ENCODE measurements around the gene PLCD1.
A peak's percentile ranks its signal among the peaks of the same experiment; 100 is the strongest.
"Not testable (repeated sequence)": the region's sequence is repeated elsewhere in the genome, so short reads cannot be mapped to it uniquely, and the experiment has no call there.

PLCD1 gene

DNA sequence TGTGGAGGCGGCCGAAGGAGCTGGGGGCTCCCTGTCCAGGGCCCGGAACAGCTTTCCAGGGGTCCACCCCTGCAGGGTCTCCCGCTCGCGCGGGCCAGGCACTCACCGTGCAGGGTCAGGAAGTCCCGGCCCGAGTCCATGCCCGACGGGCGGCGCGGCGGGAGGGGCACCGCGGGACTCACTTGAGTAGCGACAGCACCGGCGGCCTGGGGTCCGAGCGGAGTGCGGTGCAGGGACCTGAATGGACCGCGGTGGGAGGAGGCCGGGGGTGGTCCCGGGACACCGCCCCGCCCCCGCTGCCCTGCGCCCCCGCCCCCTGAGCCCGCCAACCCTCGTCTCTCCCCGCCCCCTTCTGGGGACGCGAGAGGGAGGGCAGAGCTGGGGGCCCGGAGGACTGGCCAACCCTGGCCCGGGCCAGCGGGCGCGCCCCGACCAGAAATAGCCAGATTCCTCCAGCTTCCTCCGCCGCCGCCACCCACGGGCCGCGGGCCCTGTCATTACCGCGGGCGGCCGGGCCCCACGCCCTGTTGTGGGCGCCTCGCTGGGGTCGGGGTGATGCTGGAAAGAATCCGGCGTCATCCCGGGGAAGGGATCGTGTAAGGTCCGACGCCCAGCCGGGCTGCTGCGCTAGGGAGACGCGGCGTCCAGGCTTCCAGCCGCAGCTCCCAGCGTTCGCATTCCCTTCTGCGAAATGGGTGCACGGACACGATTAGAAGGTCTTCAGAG lies at the start of gene PLCD1:
TSS of gene PLCD1 (minus strand) at position 243 of the 726 bp plus-strand sequence. CDS start at position 140, 103 bp downstream.
- no peak for DNase-seq

- not testable (repeated sequence) for DNase-seq
These were observed 47.6 kb upstream of the PLCD1 start for GRCh38 chr3:38077073-38077472.

DNA sequence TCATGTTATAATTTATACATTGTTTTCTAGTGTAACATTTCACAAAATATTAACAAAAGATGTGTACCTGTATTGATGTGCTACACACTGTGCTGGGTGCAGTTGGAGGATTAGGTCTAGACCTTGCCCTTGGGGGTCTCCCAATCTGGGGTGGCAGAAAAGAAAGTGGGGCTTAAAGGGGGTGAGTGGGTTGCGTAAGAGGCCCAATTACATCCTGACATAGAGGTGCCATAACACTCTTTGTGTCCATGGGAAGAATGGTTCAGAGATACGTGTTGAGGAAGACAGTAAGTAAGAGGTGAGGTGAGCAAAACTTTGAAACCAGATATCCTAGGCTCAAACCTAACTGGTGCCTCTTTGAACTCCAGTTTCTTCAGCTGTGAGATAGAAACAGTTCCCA lies 40.6 kb upstream of the PLCD1 start:
- DNase-seq, result no peak

DNA sequence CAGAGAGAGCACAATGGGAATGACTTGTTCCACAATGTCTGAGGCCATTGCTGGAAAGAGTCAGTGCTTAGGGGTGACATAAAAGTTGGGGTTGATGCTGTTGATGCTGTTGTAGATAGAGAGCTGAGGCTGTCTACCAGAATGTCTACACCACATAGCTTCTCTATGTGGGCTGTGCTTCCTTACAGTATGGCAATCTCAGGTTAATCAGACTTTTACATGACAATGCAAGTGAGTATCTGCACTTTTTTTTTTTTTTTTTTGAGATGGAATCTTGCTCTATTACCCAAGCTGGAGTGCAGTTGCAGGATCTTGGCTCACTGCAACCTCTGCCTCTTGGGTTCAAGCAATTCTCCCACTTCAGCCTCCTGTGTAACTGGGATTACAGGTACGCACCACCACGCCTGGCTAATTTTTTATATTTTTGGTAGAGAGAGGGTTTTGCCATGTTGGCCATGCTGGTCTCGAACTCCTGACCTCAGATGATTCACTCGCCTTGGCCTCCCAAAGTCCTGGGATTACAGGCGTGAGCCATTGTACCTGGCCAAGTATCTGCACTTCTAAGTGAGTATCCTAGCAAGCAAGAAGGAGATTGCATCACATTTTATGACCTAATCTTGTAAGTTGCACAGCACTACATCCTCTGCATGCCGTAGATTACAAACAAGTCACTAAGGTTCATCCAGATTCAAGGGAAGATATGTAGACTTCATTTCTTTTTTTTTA lies 38.2 kb upstream of the PLCD1 start:
- no peak for DNase-seq

DNA sequence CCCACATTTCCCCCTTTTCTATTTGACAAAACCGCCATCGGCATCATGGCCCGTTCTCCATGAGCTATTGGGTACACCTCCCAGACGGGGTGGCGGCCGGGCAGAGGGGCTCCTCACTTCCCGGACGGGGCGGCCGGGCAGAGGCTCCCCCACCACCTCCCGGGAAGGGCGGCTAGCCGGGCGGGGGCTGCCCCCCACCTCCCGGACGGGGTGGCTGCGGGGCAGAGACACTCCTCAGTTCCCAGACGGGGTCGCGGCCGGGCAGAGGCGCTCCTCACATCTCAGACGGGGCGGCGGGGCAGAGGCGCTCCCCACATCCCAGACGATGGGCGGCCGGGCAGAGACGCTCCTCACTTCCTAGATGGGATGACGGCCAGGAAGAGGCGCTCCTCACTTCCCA lies 35.0 kb upstream of the PLCD1 start:
- DNase-seq, result not testable (repeated sequence)

- DNase-seq, result no peak
These were observed 33.4 kb upstream of the PLCD1 start for GRCh38 chr3:38062809-38063208.

DNA sequence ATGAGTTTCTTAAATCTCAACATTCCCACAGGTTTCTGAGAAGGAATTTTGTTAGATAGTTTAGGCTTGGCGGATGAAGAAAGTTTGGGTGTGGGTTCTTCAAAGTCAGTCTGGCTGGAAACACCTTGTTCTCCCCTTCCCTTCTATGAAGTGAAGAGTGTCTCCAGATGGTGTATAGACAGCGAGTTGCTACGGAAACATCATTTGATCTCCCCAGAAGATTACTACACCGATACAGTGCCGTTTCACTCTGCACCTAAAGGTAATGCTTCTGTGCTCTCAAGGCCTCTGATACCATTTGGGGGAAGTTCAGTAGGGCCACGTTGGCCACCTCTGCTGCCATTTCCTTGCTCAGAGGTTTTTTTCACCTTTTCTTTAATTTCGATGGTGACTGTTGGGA lies 30.1 kb upstream of the PLCD1 start:
- no peak for DNase-seq

- DNase-seq, result no peak
These were observed 29.7 kb upstream of the PLCD1 start for GRCh38 chr3:38059148-38059547.

DNA sequence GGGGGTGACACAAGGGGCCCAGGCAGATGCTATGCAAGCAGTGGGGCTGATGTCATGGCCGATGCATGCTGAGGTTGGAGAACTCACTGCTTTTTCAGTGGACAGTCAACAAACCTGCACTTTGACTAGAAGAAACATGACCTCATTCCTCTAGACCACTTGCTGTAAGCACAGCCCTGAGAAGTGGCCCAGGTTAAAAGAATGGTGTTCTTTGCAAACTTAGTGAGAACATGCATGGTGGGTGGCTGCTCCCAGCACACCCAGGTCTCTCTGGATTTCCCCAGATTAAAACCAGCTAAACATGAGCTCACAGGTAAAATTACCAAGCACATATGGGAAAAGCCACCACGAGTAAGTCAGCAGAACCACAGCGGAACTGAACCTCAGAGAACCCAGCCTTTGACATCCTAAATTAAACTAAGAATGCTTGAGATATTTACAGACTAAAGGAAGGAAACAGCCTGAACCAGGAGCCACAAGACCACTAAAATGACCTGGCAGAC lies 25.1 kb upstream of the PLCD1 start:
- no peak for DNase-seq

DNA sequence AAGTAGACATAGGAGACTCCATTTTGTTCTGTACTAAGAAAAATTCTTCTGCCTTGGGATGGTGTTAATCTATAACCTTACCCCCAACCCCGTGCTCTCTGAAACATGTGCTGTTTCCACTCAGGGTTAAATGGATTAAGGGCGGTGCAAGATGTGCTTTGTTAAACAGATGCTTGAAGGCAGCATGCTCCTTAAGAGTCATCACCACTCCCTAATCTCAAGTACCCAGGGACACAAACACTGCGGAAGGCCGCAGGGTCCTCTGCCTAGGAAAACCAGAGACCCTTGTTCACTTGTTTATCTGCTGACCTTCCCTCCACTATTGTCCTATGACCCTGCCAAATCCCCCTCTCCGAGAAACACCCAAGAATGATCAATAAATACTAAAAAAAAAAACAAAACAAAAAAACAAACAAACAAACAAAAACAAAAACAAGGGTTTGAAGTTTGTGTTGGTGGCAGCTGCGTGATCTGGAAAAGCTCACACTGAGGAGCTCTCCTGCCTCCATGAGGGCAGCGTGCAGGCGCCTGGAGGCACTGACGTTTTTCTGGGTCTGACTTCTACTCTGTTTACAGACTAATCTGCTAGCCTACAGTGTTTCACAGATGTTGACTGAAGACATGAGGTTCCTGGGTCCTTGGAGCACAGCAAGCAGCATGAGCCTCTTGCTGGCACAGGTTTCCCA lies 24.5 kb upstream of the PLCD1 start:
- not testable (repeated sequence) for DNase-seq

DNA sequence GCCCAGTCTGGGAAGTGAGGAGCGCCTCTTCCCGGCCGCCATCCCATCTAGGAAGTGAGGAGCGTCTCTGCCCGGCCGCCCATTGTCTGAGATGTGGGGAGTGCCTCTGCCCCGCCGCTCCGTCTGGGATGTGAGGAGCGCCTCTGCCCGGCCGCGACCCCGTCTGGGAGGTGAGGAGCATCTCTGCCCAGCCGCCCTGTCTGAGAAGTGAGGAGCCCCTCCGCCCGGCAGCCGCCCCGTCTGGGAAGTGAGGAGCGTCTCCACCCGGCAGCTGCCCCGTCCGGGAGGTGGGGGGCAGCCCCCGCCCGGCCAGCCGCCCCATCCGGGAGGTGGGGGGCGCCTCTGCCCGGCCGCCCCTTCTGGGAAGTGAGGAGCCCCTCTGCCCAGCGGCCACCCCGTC lies 23.8 kb upstream of the PLCD1 start:
- DNase-seq, result not testable (repeated sequence)

DNA sequence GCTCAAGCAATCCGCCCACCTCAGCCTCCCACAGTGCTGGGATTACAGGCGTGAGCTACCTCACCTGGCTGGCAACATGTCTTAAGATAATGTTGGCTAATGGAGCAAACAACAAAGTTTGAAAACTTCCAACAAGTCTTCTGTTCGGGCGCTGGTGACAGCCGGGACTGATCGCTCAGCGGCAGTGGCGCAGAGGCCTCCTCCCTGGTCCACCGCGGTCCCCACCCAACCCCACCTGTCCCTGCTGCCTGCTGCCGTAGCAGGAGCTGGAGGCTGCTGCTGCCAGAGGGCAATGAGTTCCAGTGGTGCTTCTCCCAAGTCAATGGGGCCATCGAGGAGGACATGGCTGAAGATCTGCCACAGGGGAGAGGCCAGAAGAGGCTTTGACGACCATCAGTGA lies 21.7 kb upstream of the PLCD1 start:
- no peak for DNase-seq

DNA sequence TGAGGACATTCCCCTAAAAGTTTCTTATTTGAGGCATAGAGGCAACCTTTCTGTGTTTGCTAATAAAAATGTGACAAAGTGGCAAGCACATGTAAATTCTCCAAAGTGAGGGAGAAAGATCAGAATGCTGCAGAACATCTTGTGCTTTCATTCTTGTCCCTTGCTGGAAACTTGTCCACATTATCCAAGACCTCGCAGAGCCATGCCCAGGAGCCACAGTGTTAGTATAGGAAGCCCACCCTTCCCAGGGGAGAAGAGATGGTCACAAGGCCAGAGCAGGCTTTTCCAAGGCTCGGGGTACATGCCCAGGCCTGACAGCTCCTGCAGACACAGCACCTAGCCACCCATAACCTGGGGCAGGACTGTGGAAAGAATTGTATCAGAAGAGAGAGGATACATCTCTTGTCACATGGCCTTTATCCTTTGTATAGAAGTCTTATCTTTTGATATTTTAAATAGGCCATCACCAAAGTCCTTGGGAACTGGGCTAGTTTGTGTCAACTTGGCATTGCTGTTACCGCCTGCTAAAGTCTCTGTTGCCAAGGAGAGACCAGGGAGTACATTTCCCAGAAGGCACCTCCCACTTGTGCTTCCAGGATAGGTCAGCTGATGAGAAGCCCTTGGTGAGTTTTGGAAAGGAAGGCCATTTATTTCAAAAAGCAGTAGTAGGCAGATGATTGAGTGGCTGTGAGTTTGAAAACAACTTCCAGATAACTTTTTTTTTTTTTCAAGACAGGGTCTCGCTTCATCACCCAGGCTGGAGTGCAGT lies 20.1 kb upstream of the PLCD1 start:
- DNase-seq, result no peak

GRCh38 chr3:38047896-38048295 lies 18.5 kb upstream of the PLCD1 start:
- no peak for DNase-seq

DNA sequence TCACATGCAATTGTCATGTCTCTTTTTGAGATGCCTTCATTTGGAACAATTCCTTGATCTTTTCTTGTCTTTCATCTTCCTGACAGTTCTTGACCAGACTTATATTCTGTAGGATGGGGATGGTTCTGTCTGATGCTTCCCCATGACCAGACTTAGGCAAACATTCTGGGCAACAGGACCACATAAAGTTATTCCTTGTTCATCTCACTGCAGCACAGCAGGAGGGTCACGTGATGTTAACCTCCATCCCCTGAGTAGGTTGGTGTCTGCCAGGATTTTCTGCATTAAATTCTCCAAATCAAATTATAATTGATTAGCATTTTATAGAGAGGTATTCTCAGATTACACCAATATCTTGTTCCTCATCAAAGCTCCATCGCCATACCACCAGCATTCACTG lies 17.4 kb upstream of the PLCD1 start:
- DNase-seq, result no peak

- DNase-seq, result no peak
These were observed 16.6 kb upstream of the PLCD1 start for GRCh38 chr3:38046027-38046426.

- no peak for DNase-seq
These were observed 14.0 kb upstream of the PLCD1 start for GRCh38 chr3:38043486-38043885.

GRCh38 chr3:38040401-38040800 lies 11.0 kb upstream of the PLCD1 start:
- no peak for DNase-seq

GRCh38 chr3:38039899-38040261 lies 10.4 kb upstream of the PLCD1 start:
- DNase-seq, result no peak

DNA sequence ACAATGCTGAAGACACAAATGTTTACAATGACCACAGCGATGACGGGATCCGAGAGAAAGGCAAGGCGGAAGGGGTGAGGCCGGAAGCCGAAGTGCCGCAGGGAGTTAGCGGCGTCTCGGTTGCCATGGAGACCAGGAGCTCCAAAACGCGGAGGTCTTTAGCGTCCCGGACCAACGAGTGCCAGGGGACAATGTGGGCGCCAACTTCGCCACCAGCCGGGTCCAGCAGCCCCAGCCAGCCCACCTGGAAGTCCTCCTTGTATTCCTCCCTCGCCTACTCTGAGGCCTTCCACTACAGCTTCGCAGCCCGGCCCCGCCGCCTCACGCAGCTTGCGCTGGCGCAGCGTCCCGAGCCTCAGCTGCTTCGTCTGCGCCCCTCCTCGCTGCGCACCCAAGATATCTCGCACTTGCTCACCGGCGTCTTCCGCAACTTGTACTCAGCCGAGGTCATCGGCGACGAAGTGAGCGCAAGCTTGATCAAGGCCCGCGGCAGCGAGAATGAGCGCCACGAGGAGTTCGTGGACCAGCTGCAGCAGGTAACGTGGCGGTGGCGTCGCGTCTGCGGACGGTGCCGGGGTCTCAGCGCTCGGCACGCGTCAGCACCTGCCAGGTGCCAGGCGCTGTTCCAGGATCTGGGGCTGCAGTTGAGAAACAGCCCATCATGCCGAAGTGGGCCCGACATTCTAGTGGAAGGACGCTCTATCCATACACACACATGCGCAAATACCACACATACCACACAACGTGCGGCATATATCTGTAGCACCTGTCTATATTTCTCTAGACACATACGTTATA lies 9.9 kb upstream of the PLCD1 start, which contains the start of gene DLEC1:
TSS of gene DLEC1 (plus strand) at position 108 of the 798 bp plus-strand sequence. CDS start at position 126, 18 bp downstream.
- DNase-seq, result peak; percentile 8

DNA sequence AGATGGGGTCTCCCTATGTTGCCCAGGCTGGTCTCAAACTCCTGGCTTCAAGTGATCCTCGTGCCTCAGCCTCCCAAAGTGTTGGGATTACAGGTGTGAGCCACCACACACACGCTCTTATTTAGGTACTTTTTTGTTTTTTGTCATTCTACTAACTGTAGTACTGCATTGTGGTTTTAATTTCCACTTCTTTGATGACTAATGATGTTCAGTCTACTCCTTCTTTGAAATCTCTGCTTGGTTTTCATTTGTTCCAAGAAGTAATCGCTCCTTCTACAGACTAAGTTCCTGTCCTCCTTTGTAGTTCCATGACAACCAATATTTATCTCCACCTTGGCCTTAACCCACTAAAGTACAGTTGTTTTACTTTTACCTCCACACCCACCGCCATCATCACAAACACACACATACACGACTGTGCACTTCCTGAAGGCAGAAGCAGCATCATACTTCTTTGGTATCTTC lies 9.0 kb upstream of the PLCD1 start:
- no peak for DNase-seq

DNA sequence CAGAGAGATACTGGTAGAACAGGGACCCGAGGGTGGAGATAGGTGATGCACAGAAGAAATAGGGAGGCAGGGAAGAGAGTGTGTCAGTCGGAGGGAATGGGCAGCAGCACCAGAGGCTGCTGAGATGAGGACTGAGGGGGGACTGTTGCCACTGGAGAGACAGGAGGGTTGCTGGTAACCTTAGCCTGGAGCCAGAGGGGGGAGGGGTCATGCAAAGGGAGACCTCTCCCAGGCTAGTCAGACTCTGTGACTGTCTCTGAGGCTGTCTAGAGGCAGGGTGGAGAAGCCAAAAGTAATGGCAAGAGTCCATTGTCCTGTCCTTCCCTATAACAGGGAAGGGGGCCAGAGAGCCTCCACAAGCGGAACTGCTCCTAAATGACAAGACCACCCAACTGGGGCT lies 7.5 kb upstream of the PLCD1 start:
- DNase-seq, result no peak
